ENCODE results near the gene IPO4.

- no peak for TF ChIP-seq SP1 (IDR thresholded peaks at IDR 0.05; ENCODE audit: low read depth, low read length)
- TF ChIP-seq ZNF274 (IDR thresholded peaks at IDR 0.05; ENCODE audit: borderline replicate concordance, extremely low read depth, low read length) = no peak
- no peak for TF ChIP-seq MAFK (IDR thresholded peaks at IDR 0.05; ENCODE audit: low read depth, low read length)
- TF ChIP-seq POLR2A (IDR thresholded peaks at IDR 0.05; ENCODE audit: control extremely low read depth in 1 of 2, low read depth in 2 of 2, low read length in 2 of 2) = no peak
- no peak for TF ChIP-seq CTCF (IDR thresholded peaks at IDR 0.05; ENCODE audit: control extremely low read depth in 1 of 3, insufficient read depth in 1 of 3, low read depth in 1 of 3, low read length in 3 of 3)
- TF ChIP-seq POLR2AphosphoS5 (IDR thresholded peaks at IDR 0.05; ENCODE audit: low read depth, low read length) = no peak
- TF ChIP-seq TBP (IDR thresholded peaks at IDR 0.05; ENCODE audit: low read depth, low read length) = no peak
- no peak for TF ChIP-seq HDAC6 (IDR thresholded peaks at IDR 0.05; ENCODE audit: low read depth, low read length)
- TF ChIP-seq GABPA (IDR thresholded peaks at IDR 0.05; ENCODE audit: borderline replicate concordance, insufficient read depth, low read length) = no peak
- no peak for TF ChIP-seq EP300 (IDR thresholded peaks at IDR 0.05; ENCODE audit: borderline replicate concordance in 1 of 2, low read depth in 2 of 2, low read length in 2 of 2)
Observed at GRCh38 chr14:24207625-24208024, 19.0 kb upstream of the IPO4 start.

Measured in H1 (cell line).